ENCODE results near the gene HOXD3. TPM values are rescaled to one million over a fixed set of nuclear protein-coding genes. Genes with fewer than 3 reads are reported as not detected.

The HOXD3 gene
- polyA plus RNA-seq, 2 of the 4 experiments (the other 2 are of a cell fraction): 0.18 to 0.27 TPM

DNA sequence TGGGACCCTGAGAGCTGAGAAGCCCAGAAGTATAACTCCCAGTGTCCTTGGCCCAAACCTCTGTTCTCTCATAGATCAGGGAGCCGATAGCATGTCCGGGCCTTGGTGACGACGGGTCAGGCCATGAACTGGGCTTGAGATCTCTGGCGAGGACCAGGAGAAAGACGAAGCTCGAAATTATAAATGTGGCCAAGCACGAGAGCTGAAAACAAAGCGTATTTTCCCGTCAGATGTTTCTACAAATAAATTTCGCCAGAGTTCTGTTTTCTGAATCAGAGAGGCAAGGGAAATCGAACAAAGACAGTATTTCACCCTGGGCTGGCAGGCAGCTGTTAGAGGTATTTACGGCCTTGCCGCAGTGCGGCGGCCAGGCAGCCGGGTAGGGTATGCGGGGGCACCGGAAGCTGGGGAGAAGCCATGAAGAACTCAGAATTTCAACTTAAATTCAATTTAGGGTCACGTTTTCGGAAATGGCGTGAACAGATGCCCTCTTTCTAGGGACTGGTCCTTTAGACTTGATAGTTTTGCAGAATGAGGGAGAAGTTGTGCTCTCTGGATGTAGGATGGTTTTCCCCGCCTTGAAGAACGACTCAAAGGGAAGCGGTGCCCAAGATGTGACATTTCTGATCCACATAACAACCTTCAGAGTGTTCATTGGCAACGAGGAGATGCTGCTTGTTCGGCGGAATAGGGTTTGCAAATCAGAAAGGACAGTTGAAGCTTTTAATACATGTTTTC lies 18.0 kb upstream of the HOXD3 start (continued):
- TF ChIP-seq, protein P1, sequence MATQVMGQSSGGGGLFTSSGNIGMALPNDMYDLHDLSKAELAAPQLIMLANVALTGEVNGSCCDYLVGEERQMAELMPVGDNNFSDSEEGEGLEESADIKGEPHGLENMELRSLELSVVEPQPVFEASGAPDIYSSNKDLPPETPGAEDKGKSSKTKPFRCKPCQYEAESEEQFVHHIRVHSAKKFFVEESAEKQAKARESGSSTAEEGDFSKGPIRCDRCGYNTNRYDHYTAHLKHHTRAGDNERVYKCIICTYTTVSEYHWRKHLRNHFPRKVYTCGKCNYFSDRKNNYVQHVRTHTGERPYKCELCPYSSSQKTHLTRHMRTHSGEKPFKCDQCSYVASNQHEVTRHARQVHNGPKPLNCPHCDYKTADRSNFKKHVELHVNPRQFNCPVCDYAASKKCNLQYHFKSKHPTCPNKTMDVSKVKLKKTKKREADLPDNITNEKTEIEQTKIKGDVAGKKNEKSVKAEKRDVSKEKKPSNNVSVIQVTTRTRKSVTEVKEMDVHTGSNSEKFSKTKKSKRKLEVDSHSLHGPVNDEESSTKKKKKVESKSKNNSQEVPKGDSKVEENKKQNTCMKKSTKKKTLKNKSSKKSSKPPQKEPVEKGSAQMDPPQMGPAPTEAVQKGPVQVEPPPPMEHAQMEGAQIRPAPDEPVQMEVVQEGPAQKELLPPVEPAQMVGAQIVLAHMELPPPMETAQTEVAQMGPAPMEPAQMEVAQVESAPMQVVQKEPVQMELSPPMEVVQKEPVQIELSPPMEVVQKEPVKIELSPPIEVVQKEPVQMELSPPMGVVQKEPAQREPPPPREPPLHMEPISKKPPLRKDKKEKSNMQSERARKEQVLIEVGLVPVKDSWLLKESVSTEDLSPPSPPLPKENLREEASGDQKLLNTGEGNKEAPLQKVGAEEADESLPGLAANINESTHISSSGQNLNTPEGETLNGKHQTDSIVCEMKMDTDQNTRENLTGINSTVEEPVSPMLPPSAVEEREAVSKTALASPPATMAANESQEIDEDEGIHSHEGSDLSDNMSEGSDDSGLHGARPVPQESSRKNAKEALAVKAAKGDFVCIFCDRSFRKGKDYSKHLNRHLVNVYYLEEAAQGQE (IDR thresholded peaks at IDR 0.05): no peak

DNA sequence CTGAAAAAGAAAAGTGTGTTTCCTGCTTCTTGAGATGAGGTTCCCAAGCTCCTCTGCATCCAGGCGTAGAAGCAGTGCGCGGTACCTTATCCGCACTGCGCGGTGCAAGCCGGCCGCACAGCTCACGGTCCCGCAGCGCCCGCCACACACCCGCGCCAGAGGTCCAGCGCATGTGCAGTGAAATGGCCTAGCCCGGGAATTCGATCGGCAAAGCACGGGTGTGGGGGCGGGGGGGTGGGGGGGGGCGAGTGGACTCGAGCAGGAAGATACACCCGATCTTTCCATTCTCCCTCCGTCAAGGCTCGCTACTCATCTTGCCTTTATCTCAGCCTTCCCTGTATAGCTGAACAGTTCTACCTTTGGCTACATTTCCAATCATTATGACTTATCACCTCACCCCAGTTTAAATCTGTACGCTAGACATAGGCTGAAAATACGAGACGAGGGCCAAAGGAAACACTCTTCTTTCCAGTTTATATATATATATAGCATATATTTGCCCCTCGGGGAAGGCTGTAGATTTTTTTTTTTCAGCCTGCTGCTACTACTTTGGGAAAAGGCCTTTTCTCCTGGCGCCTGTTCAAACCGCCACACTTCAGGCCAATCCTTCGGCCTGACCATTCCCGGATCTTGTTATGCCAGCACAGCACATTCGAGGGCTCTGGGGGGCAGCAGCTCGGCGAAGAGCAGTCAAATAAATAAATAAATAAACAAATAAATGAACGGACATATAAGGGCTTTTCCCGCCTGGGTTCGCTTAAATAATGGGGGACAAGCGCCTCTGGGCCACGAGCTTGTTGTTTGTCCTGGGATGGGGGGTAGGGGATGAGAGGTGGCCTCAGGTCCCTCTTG lies 17.2 kb upstream of the HOXD3 start:
- FAIRE-seq: no peak
- peaks cover 7% of the 10 kb centered on the region; the same call in 2 of the 3 replicates for H3K4me1 ChIP-seq
- H3K9me3 ChIP-seq: no peaks in the 10 kb centered on the region
- 72% methylated on average over 41 of the region's 41 CpGs for WGBS (ENCODE audit: missing lambda C conversion rate)
- no peak; a peak in 2 of 6 replicates for ATAC-seq
- H3K27ac ChIP-seq: peak overlapping the region; percentile 87 to 99
- ChIA-PET POLR2A (interaction anchor here (0.6 to 2.2 kb wide), 4 partner anchors 13 to 512 kb away, joined by 3 to 9 read pairs (median 6); no protein-coding TSS in a partner anchor), CTCF (interaction anchor here (0.5 to 11.6 kb wide), 94 partner anchors 8 to 1416 kb away, joined by 3 to 216 read pairs (median 5); partner anchors contain the start of genes HOXD1, HOXD3 and HOXD4)
- H3K4me2 ChIP-seq: peak overlapping the region; percentile 77
- no peak for DNase-seq (ENCODE audit: low read depth in 1 of 2, low spot score in 1 of 2)
- peak overlapping the region; percentile 49 for H3K4me3 ChIP-seq
- TF ChIP-seq TP53 (CRISPR knock-in tag; IDR thresholded peaks at IDR 0.05) (no peak), RARB (CRISPR knock-in tag; IDR thresholded peaks at IDR 0.05) (no peak), GATA3 (IDR thresholded peaks at IDR 0.05; ENCODE audit: borderline replicate concordance) (no peak), NFE2L2 (conservative IDR thresholded peaks at IDR 0.05; ENCODE audit: low read length) (no peak), ZC3H11A (IDR thresholded peaks at IDR 0.05) (no peak), RAD21 (conservative IDR thresholded peaks at IDR 0.05 in 1 of 2, IDR thresholded peaks at IDR 0.05 in 1 of 2) (no peak), KDM1A (IDR thresholded peaks at IDR 0.05; ENCODE audit: low read depth) (no peak), CBX2 (IDR thresholded peaks at IDR 0.05; ENCODE audit: borderline replicate concordance, low read depth) (no peak), MAZ (IDR thresholded peaks at IDR 0.05; ENCODE audit: borderline replicate concordance, low read depth, low read length) (no peak), SREBF2 (IDR thresholded peaks at IDR 0.05) (no peak), EHMT2 (IDR thresholded peaks at IDR 0.05; ENCODE audit: low read depth) (no peak)
- TF ChIP-seq, protein P2, sequence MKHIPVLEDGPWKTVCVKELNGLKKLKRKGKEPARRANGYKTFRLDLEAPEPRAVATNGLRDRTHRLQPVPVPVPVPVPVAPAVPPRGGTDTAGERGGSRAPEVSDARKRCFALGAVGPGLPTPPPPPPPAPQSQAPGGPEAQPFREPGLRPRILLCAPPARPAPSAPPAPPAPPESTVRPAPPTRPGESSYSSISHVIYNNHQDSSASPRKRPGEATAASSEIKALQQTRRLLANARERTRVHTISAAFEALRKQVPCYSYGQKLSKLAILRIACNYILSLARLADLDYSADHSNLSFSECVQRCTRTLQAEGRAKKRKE (CRISPR knock-in tag; IDR thresholded peaks at IDR 0.05; ENCODE audit: low read depth): no peak
- TF ChIP-seq, protein P3, sequence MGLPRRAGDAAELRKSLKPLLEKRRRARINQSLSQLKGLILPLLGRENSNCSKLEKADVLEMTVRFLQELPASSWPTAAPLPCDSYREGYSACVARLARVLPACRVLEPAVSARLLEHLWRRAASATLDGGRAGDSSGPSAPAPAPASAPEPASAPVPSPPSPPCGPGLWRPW (IDR thresholded peaks at IDR 0.05): no peak
- TF ChIP-seq, protein P4, sequence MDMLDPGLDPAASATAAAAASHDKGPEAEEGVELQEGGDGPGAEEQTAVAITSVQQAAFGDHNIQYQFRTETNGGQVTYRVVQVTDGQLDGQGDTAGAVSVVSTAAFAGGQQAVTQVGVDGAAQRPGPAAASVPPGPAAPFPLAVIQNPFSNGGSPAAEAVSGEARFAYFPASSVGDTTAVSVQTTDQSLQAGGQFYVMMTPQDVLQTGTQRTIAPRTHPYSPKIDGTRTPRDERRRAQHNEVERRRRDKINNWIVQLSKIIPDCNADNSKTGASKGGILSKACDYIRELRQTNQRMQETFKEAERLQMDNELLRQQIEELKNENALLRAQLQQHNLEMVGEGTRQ (IDR thresholded peaks at IDR 0.05): no peak

Measured in A549 (cell line).